Activated CD8-positive, alpha-beta memory T cell treated with anti-CD3 and anti-CD28 coated beads for 1 hour (primary cell): ENCODE data around the gene DMD.

ENCODE experiments used
- DNase-seq, 2 donors: peaks; one replicate each; pipeline ENCODE4 v3.0.0-alpha.2; 2020; ENCODE audit warnings: low read depth in 1 of 2; ENCODE audit errors: extremely low read depth in 1 of 2

DMD gene

GRCh38 chrX:31092970-31093638, 2118.2 kb downstream of the DMD start:
- DNase-seq: no peak

GRCh38 chrX:31092476-31092875, 2118.9 kb downstream of the DMD start:
- no peak for DNase-seq

- no peak for DNase-seq
Measured at GRCh38 chrX:31091819-31092218, 2119.5 kb downstream of the DMD start.

- no peak for DNase-seq
Measured at GRCh38 chrX:31074522-31074921, 2136.8 kb downstream of the DMD start.

- no peak for DNase-seq
Measured at GRCh38 chrX:31071725-31072124, 2139.6 kb downstream of the DMD start, which contains the start of gene FTHL17. TSS of gene FTHL17 (minus strand) at chrX:31072041. CDS start at chrX:31071953, 88 bp downstream.

GRCh38 chrX:31071262-31071661, 2140.1 kb downstream of the DMD start:
- DNase-seq: no peak

GRCh38 chrX:31070057-31070468, 2141.3 kb downstream of the DMD start:
- DNase-seq: no peak
